Tibial artery (tissue), 4 donors: ENCODE results near the gene IMMP2L.

Experiments
- DNase-seq, 2 donors: peaks; one replicate each; pipeline ENCODE4 v3.0.0-alpha.2; 2019
- H3K27ac ChIP-seq, 2 donors: fragments of 200-600 bp; sonication (generic) in 1 of 2; 1 replicate in 1 of 2; 2 replicates in 1 of 2; pipeline ENCODE4 v1.5.1; 2018 to 2019; ENCODE audit warnings: mild to moderate bottlenecking in 1 of 2
- H3K27me3 ChIP-seq, 2 donors: fragments of 200-600 bp; sonication (generic) in 1 of 2; one replicate each; pipeline versions ENCODE4 v1.5.1 to v1.6.0; 2016 to 2019
- H3K36me3 ChIP-seq, 3 donors: fragments of 200-600 bp; sonication (generic) in 2 of 3; one replicate each; pipeline ENCODE4 v1.5.1; 2016 to 2019; ENCODE audit warnings: mild to moderate bottlenecking in 2 of 3
- H3K4me1 ChIP-seq, 4 donors: fragments of 200-600 bp; sonication (generic) in 2 of 4; 1 replicate in 3 of 4; 2 replicates in 1 of 4; pipeline ENCODE4 v1.5.1; 2016 to 2019
- H3K4me3 ChIP-seq, 2 donors: fragments of 200-600 bp; sonication (generic) in 1 of 2; 1 replicate in 1 of 2; 2 replicates in 1 of 2; pipeline ENCODE4 v1.5.1; 2018 to 2019; ENCODE audit warnings: mild to moderate bottlenecking in 2 of 2
- H3K9me3 ChIP-seq, 3 donors: fragments of 200-600 bp; sonication (generic) in 1 of 3; one replicate each; pipeline ENCODE4 v1.5.1; 2016 to 2019
- CTCF ChIP-seq, 2 experiments: fragments of 200-600 bp in 1 of 2; fragments of 450-650 bp in 1 of 2; IDR thresholded peaks; one replicate each; pipeline ENCODE4 v1.5.1; 2017 to 2019; ENCODE audit warnings: antibody characterized with exemption in 2 of 2, mild to moderate bottlenecking in 1 of 2, moderate library complexity in 1 of 2
- intact Hi-C: fragments of 100-400 bp; cut with DNase I; formaldehyde crosslinking; loops from one replicate; pipeline ENCODE4 v1.15.0; 2023; ENCODE audit warnings: low total_unique reads

Gene IMMP2L

DNA sequence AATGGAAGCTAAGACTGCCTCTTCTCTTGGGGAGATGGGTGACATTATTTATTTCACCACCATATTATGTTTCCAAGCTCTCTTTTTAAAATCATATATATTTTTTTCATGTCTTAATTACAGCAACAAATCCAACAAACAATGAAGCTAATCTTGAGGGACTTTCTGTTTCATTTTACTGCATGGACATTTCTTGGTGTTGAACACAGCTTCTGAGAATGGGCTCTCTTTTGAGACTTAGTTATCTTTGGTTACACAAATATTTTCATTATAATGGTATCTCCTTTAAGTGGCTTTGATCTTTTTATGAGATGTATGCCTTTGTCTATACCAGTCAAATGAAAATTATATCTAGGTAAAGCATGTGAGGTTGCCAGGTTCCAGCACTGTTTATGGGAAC, 681.3 kb downstream of the IMMP2L start:
- H3K27ac ChIP-seq, result no peak overlapping the region
- H3K4me1 ChIP-seq, result peaks cover 0 to 29% (median 0%) of the 10 kb centered on the region in 4 donors
- no peak overlapping the region for H3K4me3 ChIP-seq
- DNase-seq, result no peak
- intact Hi-C loops, result no loop called here
- no peaks in the 10 kb centered on the region for H3K27me3 ChIP-seq
- H3K36me3 ChIP-seq, result no peaks in the 10 kb centered on the region
- no peak for TF ChIP-seq CTCF (IDR thresholded peaks at IDR 0.05)
- H3K9me3 ChIP-seq, result no peaks in the 10 kb centered on the region

- no peak for DNase-seq
- intact Hi-C loops, result no loop called here
- no peak overlapping the region for H3K4me3 ChIP-seq
- no peaks in the 10 kb centered on the region for H3K36me3 ChIP-seq
- no peak for TF ChIP-seq CTCF (IDR thresholded peaks at IDR 0.05)
- H3K9me3 ChIP-seq, result no peaks in the 10 kb centered on the region
- H3K27me3 ChIP-seq, result no peaks in the 10 kb centered on the region
- peak overlapping the region in 1 of 2 donors; percentile 26 for H3K27ac ChIP-seq
- peaks cover 0 to 29% (median 0%) of the 10 kb centered on the region in 4 donors for H3K4me1 ChIP-seq
Observed at GRCh38 chr7:110877016-110877415, 685.3 kb downstream of the IMMP2L start.

- Histone ChIP-seq H3K4me3 (no peak overlapping the region), H3K27me3 (no peaks in the 10 kb centered on the region), H3K27ac (no peak overlapping the region), H3K36me3 (no peaks in the 10 kb centered on the region), H3K9me3 (no peaks in the 10 kb centered on the region), H3K4me1 (peaks cover 0 to 35% (median 2%) of the 10 kb centered on the region in 4 donors)
- intact Hi-C loops, result no loop called here
- no peak for TF ChIP-seq CTCF (IDR thresholded peaks at IDR 0.05)
- no peak for DNase-seq
Observed at GRCh38 chr7:110875346-110875745, 686.9 kb downstream of the IMMP2L start.

DNA sequence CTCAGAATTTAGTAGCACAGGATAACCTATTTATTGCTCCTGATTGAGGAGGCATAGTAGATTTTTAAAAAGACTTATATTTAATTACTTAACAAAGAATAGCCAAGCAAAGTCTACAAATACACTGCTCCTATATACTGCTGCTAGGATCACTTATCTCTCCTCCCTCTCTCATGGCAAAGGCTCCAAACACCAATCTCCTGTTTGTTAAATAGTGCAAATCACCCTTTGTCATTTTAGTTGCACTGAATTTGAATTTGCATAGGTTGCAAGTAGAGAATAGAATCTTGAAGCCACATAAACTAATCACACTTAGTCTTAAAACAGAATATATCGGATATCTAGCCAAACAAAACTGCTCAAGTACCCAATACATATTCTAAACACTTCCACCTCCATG, 690.4 kb downstream of the IMMP2L start:
- no peak for DNase-seq
- Histone ChIP-seq H3K9me3 (no peaks in the 10 kb centered on the region), H3K27me3 (no peaks in the 10 kb centered on the region), H3K36me3 (no peaks in the 10 kb centered on the region), H3K4me1 (peaks cover 0 to 54% (median 5%) of the 10 kb centered on the region in 4 donors), H3K27ac (no peak overlapping the region), H3K4me3 (no peak overlapping the region)
- TF ChIP-seq CTCF (IDR thresholded peaks at IDR 0.05), result no peak
- intact Hi-C loops, result no loop called here

DNA sequence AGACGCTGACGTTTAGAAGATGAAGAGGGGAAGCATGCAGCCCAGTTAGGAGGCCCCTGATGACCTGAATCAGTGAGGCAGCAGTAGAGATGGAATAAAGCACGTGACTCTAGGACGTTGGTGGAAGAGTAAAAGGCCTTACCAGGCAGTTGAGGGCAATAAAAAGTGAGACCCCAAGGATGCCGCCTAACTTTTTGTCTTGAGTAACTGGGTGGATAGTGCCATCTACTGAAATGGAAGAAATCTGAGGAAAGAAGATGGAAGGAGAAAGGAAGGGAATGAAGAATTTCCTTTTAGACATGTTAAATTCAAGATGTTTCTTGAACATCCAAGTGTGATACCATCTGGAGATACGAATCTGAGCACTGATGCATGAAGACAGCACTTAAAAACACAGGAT, 691.4 kb downstream of the IMMP2L start:
- Histone ChIP-seq H3K27ac (no peak overlapping the region), H3K9me3 (no peaks in the 10 kb centered on the region), H3K4me3 (no peak overlapping the region), H3K4me1 (peaks cover 0 to 52% (median 5%) of the 10 kb centered on the region in 4 donors), H3K36me3 (no peaks in the 10 kb centered on the region), H3K27me3 (no peaks in the 10 kb centered on the region)
- DNase-seq, result no peak
- intact Hi-C loops, result no loop called here
- TF ChIP-seq CTCF (IDR thresholded peaks at IDR 0.05), result no peak

DNA sequence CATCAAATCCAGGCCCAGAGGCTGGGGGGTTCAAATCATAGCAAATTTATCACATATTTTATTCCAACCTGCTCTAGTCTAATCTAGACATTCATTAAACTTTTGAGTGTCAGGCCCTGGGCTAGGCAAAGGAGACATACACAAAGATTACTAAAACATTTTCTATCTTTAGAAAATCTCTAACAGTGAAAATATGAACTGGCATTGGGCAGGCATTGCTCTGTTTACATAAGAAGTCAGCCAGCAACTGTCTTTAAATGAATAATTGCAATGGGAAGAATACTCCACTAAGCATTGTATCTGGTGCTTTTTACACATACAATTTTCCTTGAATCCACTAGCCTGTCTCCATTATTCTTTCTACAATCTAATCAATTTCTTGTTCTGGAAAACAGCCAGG, 693.8 kb downstream of the IMMP2L start:
- Histone ChIP-seq H3K4me3 (no peak overlapping the region), H3K27me3 (no peaks in the 10 kb centered on the region), H3K9me3 (no peaks in the 10 kb centered on the region), H3K27ac (peak overlapping the region; percentile 8 to 50), H3K4me1 (peaks cover 0 to 44% (median 5%) of the 10 kb centered on the region in 4 donors), H3K36me3 (no peaks in the 10 kb centered on the region)
- TF ChIP-seq CTCF (IDR thresholded peaks at IDR 0.05), result no peak
- DNase-seq, result no peak
- intact Hi-C loops, result no loop called here
